ENCODE measurements around the gene FHAD1. TPM values are rescaled to one million over a fixed set of nuclear protein-coding genes. Genes with fewer than 3 reads are reported as not detected.

Gene FHAD1
- total RNA-seq (2014; rRNA removed; shearing (Covaris generic)): 0.15 and 0.63 TPM in 2 replicates

GRCh38 chr1:15246960-15247614 is at the start of gene FHAD1:
Gene FHAD1 (plus strand): TSS chr1:15247223. CDS start chr1:15251785, 4,562 bp downstream.
- peak; percentile 89 for DNase-seq (ENCODE audit: low spot score)

- peak; percentile 42 for DNase-seq (ENCODE audit: low spot score)
Observed at GRCh38 chr1:15197591-15198447, 49.2 kb upstream of the FHAD1 start.

- DNase-seq (ENCODE audit: low spot score): peak; percentile 37
Observed at GRCh38 chr1:15198684-15199083, 48.3 kb upstream of the FHAD1 start.

- DNase-seq (ENCODE audit: low spot score): no peak
Observed at GRCh38 chr1:15201221-15201620, 45.8 kb upstream of the FHAD1 start.

DNA sequence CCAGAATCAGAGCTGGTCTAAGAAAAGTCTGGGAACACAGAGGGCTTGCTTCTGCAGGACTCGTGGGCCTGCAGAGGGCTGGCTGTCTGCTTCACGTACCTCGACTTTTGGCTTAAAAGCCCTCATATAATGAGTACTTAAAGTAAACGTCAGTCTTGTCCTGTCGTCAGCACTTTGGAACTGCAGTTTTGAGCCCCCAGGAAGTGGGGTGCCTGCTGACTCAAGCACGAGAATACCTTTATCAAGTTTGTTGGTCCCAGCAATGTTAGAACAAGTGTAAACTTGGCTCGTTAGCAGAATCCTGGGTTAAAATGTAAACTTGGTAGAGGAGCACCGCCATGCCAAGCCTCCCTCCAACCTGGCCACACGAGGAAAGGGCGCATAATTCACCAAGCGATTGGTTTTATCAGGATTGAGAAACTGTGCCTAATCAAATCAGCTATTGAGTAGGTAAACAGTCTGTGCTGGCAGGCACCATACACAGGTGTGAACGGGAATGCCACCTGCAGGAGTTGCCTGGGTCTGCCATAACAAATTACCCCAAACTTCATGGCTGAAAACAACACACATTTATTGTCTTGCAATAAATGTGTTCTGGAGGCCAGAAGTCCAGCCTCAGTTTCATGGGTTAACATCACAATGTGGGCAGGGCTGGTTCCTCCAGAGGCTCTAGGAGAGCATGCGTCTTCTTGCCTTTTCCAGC is 45.0 kb upstream of the FHAD1 start:
- DNase-seq (ENCODE audit: low spot score): peak; percentile 81

DNA sequence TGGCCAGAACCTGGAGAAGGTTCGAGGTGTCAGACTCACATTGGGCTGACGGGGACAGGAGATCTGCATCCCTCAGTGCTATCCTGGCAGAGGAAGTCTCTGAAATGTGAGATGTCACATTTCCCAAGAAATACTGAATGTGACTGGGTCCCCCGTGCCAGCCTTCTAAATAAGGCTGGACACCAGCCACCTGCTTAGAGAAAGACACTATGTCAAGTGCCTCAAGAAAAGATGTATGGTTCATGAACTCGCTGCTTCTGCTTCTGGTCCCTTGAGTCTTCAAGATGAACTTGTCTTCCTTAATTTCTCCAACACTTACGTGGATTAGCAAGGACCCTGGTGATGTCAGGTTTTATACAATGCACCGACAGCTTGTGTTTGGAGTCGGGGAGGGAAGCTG is 42.1 kb upstream of the FHAD1 start:
- no peak for DNase-seq (ENCODE audit: low spot score)

- DNase-seq (ENCODE audit: low spot score): no peak
Observed at GRCh38 chr1:15205586-15206346, 41.3 kb upstream of the FHAD1 start.

DNA sequence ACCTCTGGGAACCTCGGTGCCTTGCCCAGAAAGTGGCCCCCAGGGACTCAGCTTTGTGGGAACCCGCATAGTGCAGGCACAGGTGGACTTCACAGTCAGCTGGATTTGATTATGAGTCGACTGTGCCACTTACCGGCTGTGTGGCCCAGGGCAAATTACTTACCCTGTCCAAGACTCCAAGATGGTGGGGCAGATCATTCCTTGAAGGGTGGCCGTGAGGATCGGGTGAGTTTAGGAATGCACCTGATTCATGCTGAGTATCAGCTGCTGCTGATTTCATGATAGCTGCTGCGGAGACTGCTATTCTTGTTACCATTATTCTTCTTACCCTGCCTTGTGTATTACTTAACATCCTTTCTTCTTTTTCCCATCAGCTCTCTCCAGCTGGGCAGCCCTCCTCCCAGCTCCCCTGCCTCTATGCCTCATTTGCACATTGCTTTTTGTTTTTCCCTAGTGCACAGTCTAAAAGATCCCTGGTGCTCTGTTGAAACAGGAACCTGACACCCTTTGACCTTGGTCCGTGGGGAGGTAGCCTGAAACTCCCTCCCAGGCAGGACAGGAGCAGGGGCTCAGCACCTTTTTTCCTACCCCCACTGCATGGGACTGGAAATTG is 40.5 kb upstream of the FHAD1 start:
- DNase-seq (ENCODE audit: low spot score): no peak

GRCh38 chr1:15207031-15207828 is 39.8 kb upstream of the FHAD1 start:
- DNase-seq (ENCODE audit: low spot score): no peak

DNA sequence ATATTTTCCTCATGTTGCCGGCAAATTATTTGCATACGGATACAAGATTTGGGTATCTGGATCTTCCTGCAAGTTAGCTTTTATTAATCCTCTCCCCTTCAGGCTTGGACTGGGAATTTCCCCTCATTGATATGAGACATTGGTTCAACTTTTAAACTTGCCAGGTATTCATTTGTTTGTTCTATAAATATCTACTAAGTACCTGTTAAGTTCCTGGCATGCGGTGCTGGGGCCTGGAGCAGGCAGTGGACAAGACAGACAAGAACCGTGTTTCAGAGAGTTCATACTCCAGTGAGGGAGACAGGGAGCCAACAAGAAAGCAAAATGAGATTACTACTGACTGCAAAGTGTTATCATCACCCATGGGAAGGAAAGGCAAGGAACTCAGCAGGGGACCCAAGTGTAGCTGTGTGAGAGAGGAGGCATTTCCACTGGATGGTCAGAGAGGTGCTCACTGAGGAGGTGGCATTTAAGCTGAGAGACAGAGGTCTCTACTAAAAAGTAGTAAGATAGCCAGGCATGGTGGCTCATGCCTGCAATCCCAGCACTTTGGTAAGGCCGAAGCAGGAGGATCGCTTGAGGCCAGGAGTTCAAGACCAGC is 39.1 kb upstream of the FHAD1 start:
- no peak for DNase-seq (ENCODE audit: low spot score)

- DNase-seq (ENCODE audit: low spot score): no peak
Observed at GRCh38 chr1:15210651-15211375, 36.2 kb upstream of the FHAD1 start.

DNA sequence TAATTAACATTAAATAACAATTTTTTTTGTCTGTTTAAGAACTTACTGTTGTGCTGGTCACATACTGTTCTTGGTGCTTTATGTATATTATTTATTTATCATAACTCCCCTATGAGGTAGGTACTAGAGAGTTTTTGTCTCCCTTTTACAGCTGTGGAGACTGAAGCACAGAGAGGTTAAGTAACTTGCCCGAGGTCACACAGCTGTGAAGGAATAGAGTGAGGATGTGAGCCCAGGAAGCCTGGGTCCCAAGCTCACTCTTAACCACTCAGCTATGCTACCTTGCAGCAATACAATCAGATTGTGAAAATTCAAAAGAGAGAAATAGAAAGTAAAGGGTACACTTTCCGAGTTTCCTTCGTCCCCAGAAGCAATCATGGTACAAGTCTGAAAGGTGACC is 35.6 kb upstream of the FHAD1 start:
- no peak for DNase-seq (ENCODE audit: low spot score)

DNA sequence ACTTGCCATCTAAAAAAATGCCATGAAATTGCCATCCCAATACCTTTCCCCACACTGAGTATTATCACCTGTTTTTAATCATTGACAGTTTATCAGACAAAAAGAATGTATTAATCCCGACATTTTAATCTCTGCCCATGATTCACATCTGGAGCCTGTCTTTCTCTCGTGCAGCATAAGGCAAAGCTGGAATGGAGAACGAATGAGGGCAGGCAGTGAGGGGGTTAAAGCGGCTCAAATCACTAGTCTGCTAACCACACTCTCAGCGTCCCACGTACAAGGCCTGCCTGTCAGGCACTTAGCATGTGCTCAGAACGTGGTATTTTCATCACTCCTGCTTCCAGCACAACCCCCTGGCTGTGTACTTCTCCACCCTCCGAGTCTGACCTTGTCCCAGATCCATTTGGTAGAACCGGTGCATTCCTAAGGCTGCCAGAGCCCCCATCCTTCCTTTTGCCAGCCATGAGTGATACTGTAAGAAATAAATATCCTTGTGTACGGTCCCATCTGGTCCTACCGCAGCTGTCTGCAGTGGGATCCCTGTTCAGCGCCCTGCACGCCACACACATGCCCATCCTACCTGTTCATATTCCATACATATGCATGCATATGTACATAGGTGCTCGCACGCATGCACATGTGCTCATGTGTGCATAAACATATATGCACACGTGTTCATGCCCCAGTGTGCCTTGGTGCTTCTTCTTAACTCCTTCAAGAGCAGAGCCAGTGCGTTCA is 34.6 kb upstream of the FHAD1 start:
- no peak for DNase-seq (ENCODE audit: low spot score)

GRCh38 chr1:15212954-15213291 is 34.1 kb upstream of the FHAD1 start:
- DNase-seq (ENCODE audit: low spot score): no peak

GRCh38 chr1:15213341-15213821 is 33.6 kb upstream of the FHAD1 start:
- no peak for DNase-seq (ENCODE audit: low spot score)

DNA sequence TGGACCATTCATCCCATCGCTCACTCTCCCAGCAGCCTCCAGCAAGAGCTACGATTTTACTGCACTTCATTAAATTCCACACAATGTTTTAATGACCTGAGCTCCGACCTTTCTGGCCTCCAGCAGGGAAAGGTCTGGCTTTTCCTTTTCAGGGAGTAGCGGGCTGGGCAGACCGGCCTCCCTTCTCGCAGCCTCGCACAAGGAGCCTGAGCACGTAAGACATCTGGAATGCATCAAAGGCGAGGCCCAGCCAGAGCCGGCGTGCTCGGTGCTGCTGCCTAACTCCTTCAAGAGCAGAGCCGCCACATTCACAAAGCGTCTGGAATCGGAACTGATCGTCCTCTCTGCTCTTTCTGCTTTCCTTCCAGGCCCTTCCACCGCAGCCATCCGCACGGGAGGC is 32.5 kb upstream of the FHAD1 start:
- no peak for DNase-seq (ENCODE audit: low spot score)

DNA sequence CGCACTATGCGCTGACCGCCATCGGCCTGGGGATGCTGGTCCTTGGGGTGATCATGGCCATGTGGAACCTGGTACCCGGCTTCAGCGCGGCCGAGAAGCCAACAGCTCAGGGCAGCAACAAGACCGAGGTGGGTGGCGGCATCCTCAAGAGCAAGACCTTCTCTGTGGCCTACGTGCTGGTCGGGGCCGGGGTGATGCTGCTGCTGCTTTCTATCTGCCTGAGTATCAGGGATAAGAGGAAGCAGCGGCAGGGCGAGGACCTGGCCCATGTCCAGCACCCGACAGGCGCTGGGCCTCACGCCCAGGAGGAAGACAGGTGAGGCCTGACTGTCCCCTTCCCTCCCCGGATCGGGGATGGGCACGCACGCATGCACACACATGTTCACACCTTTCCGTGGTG is 31.9 kb upstream of the FHAD1 start:
- DNase-seq (ENCODE audit: low spot score): no peak

DNA sequence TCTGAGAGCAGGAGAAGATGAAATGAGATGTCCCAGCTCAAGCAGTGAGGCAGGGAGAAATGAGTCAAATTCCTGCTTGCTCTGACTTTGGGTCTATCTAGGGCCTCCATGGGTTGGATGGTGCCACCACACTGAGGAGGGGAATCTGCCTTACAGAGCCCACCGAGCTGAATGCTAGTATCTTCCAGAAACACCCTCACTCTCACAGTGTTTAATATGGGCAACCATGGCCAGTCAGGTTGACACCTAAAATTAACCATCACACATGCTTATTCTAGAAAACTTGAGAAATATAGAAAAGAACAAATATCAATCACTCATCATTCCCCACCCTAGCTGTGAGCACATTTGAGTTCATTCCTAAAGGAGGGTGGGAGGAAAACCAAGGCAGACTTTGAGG is 29.4 kb upstream of the FHAD1 start:
- no peak for DNase-seq (ENCODE audit: low spot score)

Measured in HT-29 (cell line).